ENCODE data around the gene PIM2. TPM values are rescaled to one million over a fixed set of nuclear protein-coding genes. Genes with fewer than 3 reads are reported as not detected.

PIM2 gene
- 1 to 10 TPM; 4.0 to 5.5 TPM for total RNA-seq
- long read RNA-seq, transcript PIM2-201 (6 exons, 2,075 nt), result major isoform, 6 of 7 reads
- long read RNA-seq, partial matches to known transcripts, result 1 of 7 reads
- long read RNA-seq, other reads (novel, unspliced or antisense), result 0 of 7 reads

- peak; percentile 89 for DNase-seq
- intact Hi-C loops (cut with DNase I), result no loop called here
- peak; percentile 90 to 93 for ATAC-seq
Measured at GRCh38 chrX:48918643-48919340, at the start of gene PIM2. Gene PIM2, minus strand, starts transcription at chrX:48919024. Its CDS starts 190 bp downstream, at chrX:48918834.

- DNase-seq (no peak), ATAC-seq (no peak)
- intact Hi-C loops (cut with DNase I), result no loop called here
Measured at GRCh38 chrX:48968377-48968776, 49.6 kb upstream of the PIM2 start.

GRCh38 chrX:48966796-48967579, 48.2 kb upstream of the PIM2 start:
- ATAC-seq (no peak), DNase-seq (no peak)
- intact Hi-C loops (cut with DNase I), result no loop called here

GRCh38 chrX:48965959-48966358, 47.1 kb upstream of the PIM2 start:
- intact Hi-C loops (cut with DNase I), result no loop called here
- ATAC-seq, result no peak
- DNase-seq, result no peak

- no peak for ATAC-seq
- DNase-seq, result peak; percentile 49
- intact Hi-C loops (cut with DNase I), result no loop called here
Measured at GRCh38 chrX:48961585-48962091, 42.8 kb upstream of the PIM2 start.

GRCh38 chrX:48960291-48960690, 41.5 kb upstream of the PIM2 start:
- intact Hi-C loops (cut with DNase I), result no loop called here
- DNase-seq, result no peak
- ATAC-seq, result no peak

- peak; percentile 48 for DNase-seq
- intact Hi-C loops (cut with DNase I), result no loop called here
- ATAC-seq, result peak; percentile 3 to 14
Measured at GRCh38 chrX:48958635-48959094, 39.8 kb upstream of the PIM2 start.

GRCh38 chrX:48957827-48958634, 39.2 kb upstream of the PIM2 start:
- DNase-seq (peak; percentile 95), ATAC-seq (peak; percentile 89 to 95)
- intact Hi-C loops (cut with DNase I), result no loop called here

GRCh38 chrX:48957477-48957826, 38.6 kb upstream of the PIM2 start, which contains the start of gene OTUD5:
Gene OTUD5, minus strand, starts transcription at chrX:48957607. Its CDS starts 37 bp downstream, at chrX:48957570.
- DNase-seq, result peak; percentile 69
- intact Hi-C loops (cut with DNase I), result no loop called here
- peak; percentile 47 to 53 for ATAC-seq

GRCh38 chrX:48956728-48957414, 38.0 kb upstream of the PIM2 start:
- DNase-seq (peak; percentile 39), ATAC-seq (no peak)
- intact Hi-C loops (cut with DNase I), result no loop called here

- DNase-seq (no peak), ATAC-seq (no peak)
- intact Hi-C loops (cut with DNase I), result no loop called here
Measured at GRCh38 chrX:48948589-48948988, 29.8 kb upstream of the PIM2 start.

GRCh38 chrX:48945517-48946348, 26.9 kb upstream of the PIM2 start:
- ATAC-seq, result peak; percentile 60 to 76
- DNase-seq, result peak; percentile 55
- intact Hi-C loops (cut with DNase I), result no loop called here

GRCh38 chrX:48942895-48943294, 24.1 kb upstream of the PIM2 start:
- intact Hi-C loops (cut with DNase I), result no loop called here
- DNase-seq, result no peak
- ATAC-seq, result no peak

- intact Hi-C loops (cut with DNase I), result no loop called here
- DNase-seq, result no peak
- no peak for ATAC-seq
Measured at GRCh38 chrX:48940404-48940955, 21.7 kb upstream of the PIM2 start.

- DNase-seq, result no peak
- intact Hi-C loops (cut with DNase I), result no loop called here
- no peak for ATAC-seq
Measured at GRCh38 chrX:48939524-48940228, 20.9 kb upstream of the PIM2 start.

- ATAC-seq (peak in 1 of 2 donors; percentile 16), DNase-seq (no peak)
- intact Hi-C loops (cut with DNase I), result no loop called here
Measured at GRCh38 chrX:48938721-48939425, 20.0 kb upstream of the PIM2 start.
